Mesenchymal stem cell (in vitro differentiated cells and primary cell): ENCODE data around the gene PLCB3.

Source experiments
- DNase-seq: peaks from one replicate; pipeline ENCODE4 v3.0.0-alpha.2; 2013
- H2AFZ ChIP-seq: one replicate; pipeline ENCODE4 v1.6.1; 2013; ENCODE audit warnings: low read depth, mild to moderate bottlenecking, control low read depth, inconsistent platforms, low read length, moderate library complexity
- H2AK5ac ChIP-seq: 2 replicates; pipeline ENCODE4 v1.6.1; 2013; ENCODE audit warnings: low read length, moderate library complexity, mild to moderate bottlenecking, inconsistent platforms; ENCODE audit not compliant: severe bottlenecking
- H2BK120ac ChIP-seq: one replicate; pipeline ENCODE4 v1.6.1; 2013; ENCODE audit warnings: low read depth, mild to moderate bottlenecking, inconsistent platforms, low read length, moderate library complexity
- H2BK12ac ChIP-seq, 2 experiments: one replicate each; pipeline ENCODE4 v1.6.1; 2013; ENCODE audit warnings: inconsistent platforms in 2 of 2, low read length in 2 of 2, mild to moderate bottlenecking in 2 of 2, moderate library complexity in 2 of 2, control low read depth in 1 of 2
- H2BK15ac ChIP-seq: one replicate; pipeline ENCODE4 v1.6.1; 2013; ENCODE audit warnings: mild to moderate bottlenecking, low read depth, inconsistent platforms; ENCODE audit not compliant: poor library complexity, severe bottlenecking
- H2BK5ac ChIP-seq: 2 replicates; pipeline ENCODE4 v1.6.1; 2013; ENCODE audit warnings: low read depth, mild to moderate bottlenecking, low read length, control low read depth, inconsistent platforms; ENCODE audit not compliant: poor library complexity, severe bottlenecking
- H3K14ac ChIP-seq, 2 experiments: one replicate each; pipeline ENCODE4 v1.6.1; 2013; ENCODE audit warnings: inconsistent platforms in 2 of 2, low read length in 2 of 2, control low read depth in 1 of 2, mild to moderate bottlenecking in 1 of 2, moderate library complexity in 1 of 2
- H3K18ac ChIP-seq, 2 experiments: one replicate each; pipeline ENCODE4 v1.6.1; 2013; ENCODE audit warnings: inconsistent platforms in 2 of 2, low read length in 2 of 2, control low read depth in 1 of 2, low read depth in 1 of 2, mild to moderate bottlenecking in 1 of 2
- H3K23ac ChIP-seq, 2 experiments: one replicate each; pipeline ENCODE4 v1.6.1; 2013; ENCODE audit warnings: inconsistent platforms in 2 of 2, low read length in 2 of 2, mild to moderate bottlenecking in 2 of 2, moderate library complexity in 2 of 2, control low read depth in 1 of 2
- H3K27ac ChIP-seq: 2 replicates; pipeline ENCODE4 v1.5.1; 2013; ENCODE audit warnings: mild to moderate bottlenecking, moderate library complexity, low read length, control low read depth, inconsistent platforms; ENCODE audit not compliant: poor library complexity, severe bottlenecking
- H3K27me3 ChIP-seq, 2 experiments: 2 replicates each; pipeline versions ENCODE4 v1.6.1 to v1.7.0; 2013; ENCODE audit warnings: low read length in 2 of 2, mild to moderate bottlenecking in 2 of 2, moderate library complexity in 2 of 2, control low read depth in 1 of 2, inconsistent platforms in 1 of 2; ENCODE audit not compliant: control insufficient read depth in 1 of 2, insufficient read depth in 1 of 2
- H3K36me3 ChIP-seq, 2 experiments: 2 replicates each; pipeline versions ENCODE4 v1.6.1 to v1.7.0; 2013; ENCODE audit warnings: low read length in 2 of 2, control low read depth in 1 of 2, inconsistent platforms in 1 of 2, low read depth in 1 of 2, mild to moderate bottlenecking in 1 of 2; ENCODE audit not compliant: insufficient read depth in 2 of 2, control insufficient read depth in 1 of 2
- H3K4ac ChIP-seq, 2 experiments: one replicate each; pipeline ENCODE4 v1.6.1; 2013; ENCODE audit warnings: inconsistent platforms in 2 of 2, low read length in 2 of 2, mild to moderate bottlenecking in 2 of 2, moderate library complexity in 2 of 2, control low read depth in 1 of 2, low read depth in 1 of 2
- H3K4me1 ChIP-seq: 2 replicates; pipeline ENCODE4 v1.6.1; 2013; ENCODE audit warnings: low read depth, low read length, control low read depth; ENCODE audit not compliant: control insufficient read depth, insufficient read depth
- H3K4me2 ChIP-seq: 2 replicates; pipeline ENCODE4 v1.6.1; 2013; ENCODE audit warnings: low read length, mild to moderate bottlenecking, inconsistent platforms; ENCODE audit not compliant: poor library complexity, severe bottlenecking
- H3K4me3 ChIP-seq, 2 experiments: 2 replicates each; pipeline versions ENCODE4 v1.5.1 to v1.7.0; 2013; ENCODE audit warnings: low read length in 2 of 2, mild to moderate bottlenecking in 2 of 2, control low read depth in 1 of 2, low read depth in 1 of 2; ENCODE audit not compliant: insufficient read depth in 1 of 2
- H3K79me1 ChIP-seq: replicated peaks from 2 replicates; pipeline ENCODE4 v1.6.1; 2013; ENCODE audit warnings: mild to moderate bottlenecking, control low read depth, low read length, inconsistent platforms; ENCODE audit not compliant: poor library complexity, severe bottlenecking
- H3K9ac ChIP-seq: 2 replicates; pipeline ENCODE4 v1.7.0; 2013; ENCODE audit warnings: mild to moderate bottlenecking, low read length, moderate library complexity
- H3K9me3 ChIP-seq: 2 replicates; pipeline ENCODE4 v1.7.0; 2013; ENCODE audit warnings: mild to moderate bottlenecking, low read length; ENCODE audit not compliant: control insufficient read depth
- H4K8ac ChIP-seq: one replicate; pipeline ENCODE4 v1.6.1; 2013; ENCODE audit warnings: inconsistent platforms, mild to moderate bottlenecking, low read length, moderate library complexity
- H4K91ac ChIP-seq: one replicate; pipeline ENCODE4 v1.6.1; 2013; ENCODE audit warnings: mild to moderate bottlenecking, low read length, inconsistent platforms
- WGBS: methylation state at CpG from one replicate; pipeline ENCODE4 v1.1.7; 2013; ENCODE audit warnings: mixed read lengths; 5-methylcytosine and 5-hydroxymethylcytosine counted together

The PLCB3 gene

DNA sequence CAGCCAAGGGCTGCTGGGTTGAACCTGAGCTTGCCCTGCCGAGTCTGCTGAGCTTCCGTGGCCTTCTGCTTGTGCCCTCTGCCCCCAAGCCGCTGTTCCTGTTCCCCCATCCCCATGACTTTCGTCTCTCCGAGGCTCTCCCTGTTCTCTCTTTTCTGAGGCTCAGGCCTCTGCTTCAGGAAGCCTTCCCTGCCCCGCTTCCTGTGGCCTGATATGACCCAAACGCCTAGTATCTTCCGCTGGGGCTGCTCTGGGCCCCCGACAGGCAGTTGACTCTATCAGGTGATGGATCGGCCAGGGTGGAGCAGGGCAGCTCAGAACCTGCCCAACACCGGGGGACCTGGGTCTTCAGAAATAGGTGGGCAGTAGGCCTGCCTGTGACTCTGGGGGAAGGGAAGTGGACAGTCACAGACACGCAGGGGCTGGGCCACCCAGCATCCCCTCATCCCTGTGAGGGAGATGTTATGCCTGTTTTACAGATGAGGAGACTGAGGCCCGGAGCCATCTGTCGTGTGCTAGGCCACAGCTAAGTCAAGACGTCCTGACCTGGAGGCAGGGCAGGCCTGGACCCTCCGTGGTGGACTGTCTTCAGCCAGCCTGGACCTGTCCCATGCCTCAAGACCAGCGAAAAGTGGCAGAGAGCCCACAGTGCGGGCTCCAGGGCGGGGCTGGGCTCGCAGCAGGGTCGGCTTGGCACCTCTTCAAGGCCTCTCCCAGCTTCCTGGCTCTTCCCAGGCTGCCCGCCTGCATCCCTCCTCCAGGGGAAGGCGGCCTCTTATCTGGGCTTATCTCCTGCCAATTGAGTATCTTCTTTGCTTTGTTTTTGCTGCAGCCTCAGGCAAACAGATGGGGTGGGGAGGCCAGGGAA lies 16.9 kb downstream of the PLCB3 start:
- peak; percentile 56 for DNase-seq
- Histone ChIP-seq H2BK120ac (peak overlapping the region; percentile 85), H2AK5ac (peak overlapping the region; percentile 18), H3K27me3 (no peaks in the 10 kb centered on the region), H3K4me3 (peak overlapping the region; percentile 32 to 83), H3K23ac (peak overlapping the region in 1 of 2 experiments; percentile 65), H4K8ac (peak overlapping the region; percentile 99), H2BK12ac (peak overlapping the region; percentile 78 to 93), H3K18ac (peak overlapping the region; percentile 34 to 73), H3K27ac (peak overlapping the region; percentile 94), H2AFZ (no peak overlapping the region), H2BK5ac (no peak overlapping the region), H3K36me3 (peaks cover 35 to 53% of the 10 kb centered on the region in 2 experiments), H3K79me1 (peaks cover 12% of the 10 kb centered on the region), H3K4me1 (peaks cover 33% of the 10 kb centered on the region), H4K91ac (peak overlapping the region; percentile 87), H3K4ac (peak overlapping the region; percentile 76 to 97), H3K14ac (peak overlapping the region in 1 of 2 experiments; percentile 76), H3K4me2 (peak overlapping the region; percentile 81), H3K9me3 (no peaks in the 10 kb centered on the region), H2BK15ac (peak overlapping the region; percentile 77), H3K9ac (peak overlapping the region; percentile 96)
- 68% methylated on average over 22 of the region's 23 CpGs for WGBS

- Histone ChIP-seq H2AK5ac (peak overlapping the region; percentile 62), H3K4me2 (peak overlapping the region; percentile 81), H3K9ac (peak overlapping the region; percentile 96), H3K4ac (peak overlapping the region; percentile 93 to 97), H2AFZ (peak overlapping the region; percentile 18), H3K4me3 (peak overlapping the region; percentile 70 to 83), H3K18ac (peak overlapping the region; percentile 73 to 89), H2BK5ac (peak overlapping the region; percentile 82), H2BK12ac (peak overlapping the region in 1 of 2 experiments; percentile 52), H2BK15ac (peak overlapping the region; percentile 95), H4K91ac (peak overlapping the region; percentile 98), H3K9me3 (no peaks in the 10 kb centered on the region), H2BK120ac (peak overlapping the region; percentile 90), H3K4me1 (peaks cover 25% of the 10 kb centered on the region), H3K23ac (peak overlapping the region in 1 of 2 experiments; percentile 92), H3K79me1 (peaks cover 14% of the 10 kb centered on the region), H3K14ac (peak overlapping the region in 1 of 2 experiments; percentile 89), H3K27me3 (no peaks in the 10 kb centered on the region), H3K27ac (peak overlapping the region; percentile 94), H3K36me3 (peaks cover 28 to 46% of the 10 kb centered on the region in 2 experiments), H4K8ac (peak overlapping the region; percentile 99)
- DNase-seq = peak; percentile 67
- 2% methylated on average over 34 of the region's 34 CpGs for WGBS
Observed at GRCh38 chr11:64268893-64269539, 17.7 kb downstream of the PLCB3 start.

- H3K14ac ChIP-seq = peak overlapping the region in 1 of 2 experiments; percentile 89
- no peak overlapping the region for H2AK5ac ChIP-seq
- H2BK120ac ChIP-seq = peak overlapping the region; percentile 90
- H3K79me1 ChIP-seq = peaks cover 13% of the 10 kb centered on the region
- peak overlapping the region; percentile 99 for H3K27ac ChIP-seq
- DNase-seq = peak; percentile 100
- peak overlapping the region in 1 of 2 experiments; percentile 52 for H2BK12ac ChIP-seq
- H3K36me3 ChIP-seq = peaks cover 21 to 39% of the 10 kb centered on the region in 2 experiments
- peak overlapping the region; percentile 18 for H2AFZ ChIP-seq
- peak overlapping the region; percentile 73 to 89 for H3K18ac ChIP-seq
- H3K4me2 ChIP-seq = peak overlapping the region; percentile 81
- H3K9me3 ChIP-seq = no peaks in the 10 kb centered on the region
- H3K4me3 ChIP-seq = peak overlapping the region; percentile 76 to 83
- peak overlapping the region; percentile 96 for H3K9ac ChIP-seq
- H4K91ac ChIP-seq = peak overlapping the region; percentile 98
- H2BK5ac ChIP-seq = peak overlapping the region; percentile 82
- H3K4me1 ChIP-seq = peaks cover 22% of the 10 kb centered on the region
- H2BK15ac ChIP-seq = peak overlapping the region; percentile 95
- H3K23ac ChIP-seq = peak overlapping the region; percentile 37 to 92
- peak overlapping the region; percentile 99 for H4K8ac ChIP-seq
- H3K27me3 ChIP-seq = no peaks in the 10 kb centered on the region
- under 1% methylated on average over 58 of the region's 58 CpGs for WGBS
- H3K4ac ChIP-seq = peak overlapping the region; percentile 93 to 97
Observed at GRCh38 chr11:64269540-64270220, 18.4 kb downstream of the PLCB3 start.
